Measurements from ENCODE around the gene RSPH9. TPM values are rescaled to one million over a fixed set of nuclear protein-coding genes. Genes with fewer than 3 reads are reported as not detected.

The RSPH9 gene
- total RNA-seq, 2 donors from 2014 or later = not detected

- peaks cover 6 to 10% of the 10 kb centered on the region in 2 donors for H3K4me1 ChIP-seq (ENCODE audit: control insufficient read depth in 1 of 2, low read depth in 2 of 2)
- no peak for TF ChIP-seq CTCF (IDR thresholded peaks at IDR 0.05)
- H3K9me3 ChIP-seq = no peaks in the 10 kb centered on the region
- no peak for DNase-seq (ENCODE audit: low spot score)
- H3K4me3 ChIP-seq = no peak overlapping the region
- H3K27me3 ChIP-seq (replicated peaks; ENCODE audit: insufficient read depth) = no peaks in the 10 kb centered on the region
- H3K36me3 ChIP-seq = peaks cover 13% of the 10 kb centered on the region
- no peak for ATAC-seq (ENCODE audit: insufficient number of reproducible peaks, low FRiP score, low read depth)
- H3K27ac ChIP-seq = no peak overlapping the region
Observed at GRCh38 chr6:43682724-43683429, 38.0 kb downstream of the RSPH9 start.

GRCh38 chr6:43683708-43684455 is 39.0 kb downstream of the RSPH9 start:
- H3K27ac ChIP-seq = no peak overlapping the region
- H3K27me3 ChIP-seq (replicated peaks; ENCODE audit: insufficient read depth) = no peaks in the 10 kb centered on the region
- no peak for ATAC-seq (ENCODE audit: insufficient number of reproducible peaks, low FRiP score, low read depth)
- no peak for DNase-seq (ENCODE audit: low spot score)
- H3K4me1 ChIP-seq (ENCODE audit: control insufficient read depth in 1 of 2, low read depth in 2 of 2) = peaks cover 9 to 16% of the 10 kb centered on the region in 2 donors
- H3K36me3 ChIP-seq = peaks cover 6% of the 10 kb centered on the region
- H3K4me3 ChIP-seq = no peak overlapping the region
- TF ChIP-seq CTCF (IDR thresholded peaks at IDR 0.05) = no peak
- no peaks in the 10 kb centered on the region for H3K9me3 ChIP-seq

GRCh38 chr6:43687079-43687436 is 42.2 kb downstream of the RSPH9 start:
- DNase-seq (ENCODE audit: low spot score) = no peak
- no peak for ATAC-seq (ENCODE audit: insufficient number of reproducible peaks, low FRiP score, low read depth)
- Histone ChIP-seq H3K27ac (peak overlapping the region; percentile 53 to 66), H3K4me1 (ENCODE audit: control insufficient read depth in 1 of 2, low read depth in 2 of 2) (peaks cover 9 to 16% of the 10 kb centered on the region in 2 donors), H3K27me3 (replicated peaks; ENCODE audit: insufficient read depth) (no peaks in the 10 kb centered on the region), H3K4me3 (peak overlapping the region; percentile 90), H3K9me3 (no peaks in the 10 kb centered on the region), H3K36me3 (no peaks in the 10 kb centered on the region)
- TF ChIP-seq CTCF (IDR thresholded peaks at IDR 0.05) = no peak

GRCh38 chr6:43687437-43688347 is 42.9 kb downstream of the RSPH9 start, which contains the start of gene MRPS18A:
TSS of gene MRPS18A (minus strand) at chr6:43687791. CDS start at chr6:43687779, 12 bp downstream.
- no peak for TF ChIP-seq CTCF (IDR thresholded peaks at IDR 0.05)
- Histone ChIP-seq H3K9me3 (no peaks in the 10 kb centered on the region), H3K27me3 (replicated peaks; ENCODE audit: insufficient read depth) (no peaks in the 10 kb centered on the region), H3K4me3 (peak within 1 kb of the TSS; percentile 90), H3K4me1 (ENCODE audit: control insufficient read depth in 1 of 2, low read depth in 2 of 2) (peaks cover 9 to 16% of the 10 kb centered on the region in 2 donors), H3K36me3 (no peaks in the 10 kb centered on the region), H3K27ac (peak within 1 kb of the TSS; percentile 53 to 66)
- peak; percentile 52 for DNase-seq (ENCODE audit: low spot score)
- ATAC-seq (ENCODE audit: insufficient number of reproducible peaks, low FRiP score, low read depth) = peak; percentile 69
